Peyer's patch (tissue), 4 donors: ENCODE measurements around the gene C6.

Experiments
- POLR2A ChIP-seq, 2 donors: fragments of 450-650 bp; IDR thresholded peaks; one replicate each; pipeline ENCODE4 v1.5.1; 2017; ENCODE audit warnings: antibody characterized with exemption in 2 of 2, mild to moderate bottlenecking in 2 of 2, moderate library complexity in 2 of 2
- TF ChIP-seq, protein P1 (sequence below), 6 experiments: fragments of 450-650 bp in 4 of 6; fragments of 200-600 bp in 2 of 6; sonication (generic) in 1 of 6; IDR thresholded peaks; one replicate each; pipeline ENCODE4 v1.5.1; 2017 to 2019; ENCODE audit warnings: antibody characterized with exemption in 6 of 6, mild to moderate bottlenecking in 3 of 6, moderate library complexity in 1 of 6

DNA sequence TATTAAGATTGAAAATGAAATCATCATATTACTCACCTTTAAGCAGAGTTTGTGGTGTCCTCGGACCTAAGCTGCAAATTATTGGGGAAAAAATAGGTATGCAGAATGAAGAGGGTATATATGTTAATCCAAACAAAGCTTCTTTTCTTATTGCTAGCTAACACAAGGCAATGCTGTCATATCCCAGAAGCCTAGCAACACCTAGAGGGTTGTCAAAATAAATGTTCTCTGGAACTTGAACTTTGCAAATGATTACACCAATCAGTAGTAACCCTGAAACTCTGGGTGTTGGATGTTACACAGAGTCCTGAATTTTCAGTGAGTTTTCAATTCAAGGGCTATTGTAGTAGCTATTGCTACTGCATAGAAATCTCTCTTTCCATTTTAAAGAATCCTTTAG lies at the start of gene C6:
- TF ChIP-seq, protein P1, sequence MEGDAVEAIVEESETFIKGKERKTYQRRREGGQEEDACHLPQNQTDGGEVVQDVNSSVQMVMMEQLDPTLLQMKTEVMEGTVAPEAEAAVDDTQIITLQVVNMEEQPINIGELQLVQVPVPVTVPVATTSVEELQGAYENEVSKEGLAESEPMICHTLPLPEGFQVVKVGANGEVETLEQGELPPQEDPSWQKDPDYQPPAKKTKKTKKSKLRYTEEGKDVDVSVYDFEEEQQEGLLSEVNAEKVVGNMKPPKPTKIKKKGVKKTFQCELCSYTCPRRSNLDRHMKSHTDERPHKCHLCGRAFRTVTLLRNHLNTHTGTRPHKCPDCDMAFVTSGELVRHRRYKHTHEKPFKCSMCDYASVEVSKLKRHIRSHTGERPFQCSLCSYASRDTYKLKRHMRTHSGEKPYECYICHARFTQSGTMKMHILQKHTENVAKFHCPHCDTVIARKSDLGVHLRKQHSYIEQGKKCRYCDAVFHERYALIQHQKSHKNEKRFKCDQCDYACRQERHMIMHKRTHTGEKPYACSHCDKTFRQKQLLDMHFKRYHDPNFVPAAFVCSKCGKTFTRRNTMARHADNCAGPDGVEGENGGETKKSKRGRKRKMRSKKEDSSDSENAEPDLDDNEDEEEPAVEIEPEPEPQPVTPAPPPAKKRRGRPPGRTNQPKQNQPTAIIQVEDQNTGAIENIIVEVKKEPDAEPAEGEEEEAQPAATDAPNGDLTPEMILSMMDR (IDR thresholded peaks at IDR 0.05), result no peak
- no peak for TF ChIP-seq POLR2A (IDR thresholded peaks at IDR 0.05)
